Lower lobe of right lung (tissue), 2 donors: ENCODE results near the gene FALEC. TPM values are rescaled to one million over a fixed set of nuclear protein-coding genes. Genes with fewer than 3 reads are reported as not detected.

ENCODE experiments used
- ATAC-seq, 2 donors: fragments of 200-7000 bp; cut with Tn5 transposase; one replicate each; pipeline ENCODE4 v1.9.1; 2020 to 2022; ENCODE audit warnings: mild to moderate bottlenecking in 2 of 2, moderate library complexity in 2 of 2
- DNase-seq: peaks from one replicate; pipeline ENCODE4 v3.0.0-alpha.2; 2020
- H3K27ac ChIP-seq: fragments of 200-600 bp; one replicate; pipeline ENCODE4 v1.8.0; 2022
- H3K27me3 ChIP-seq: fragments of 200-600 bp; one replicate; pipeline ENCODE4 v1.8.0; 2022; ENCODE audit warnings: low read depth
- H3K36me3 ChIP-seq: fragments of 200-600 bp; one replicate; pipeline ENCODE4 v1.8.0; 2022; ENCODE audit warnings: mild to moderate bottlenecking
- H3K4me1 ChIP-seq: fragments of 200-600 bp; one replicate; pipeline ENCODE4 v1.8.0; 2022
- H3K4me3 ChIP-seq: fragments of 200-600 bp; one replicate; pipeline ENCODE4 v1.8.0; 2022; ENCODE audit warnings: mild to moderate bottlenecking
- H3K9me3 ChIP-seq: fragments of 200-600 bp; one replicate; pipeline ENCODE4 v1.8.0; 2022
- intact Hi-C: fragments of 100-400 bp; cut with DNase I; formaldehyde crosslinking; loops from one replicate; pipeline ENCODE4 v1.11.0; 2022
- microRNA-seq: library from miRNA; unstranded; fragments of <30 nt; microRNA quantifications from one replicate; pipeline ENCODE4 v1.2.0, GENCODE V29; 2020; ENCODE audit warnings: borderline number of aligned reads
- total RNA-seq: library from RNA; stranded (reverse); fragmentation: NEBNext Ultra II Directional; extraction: Animal tissue kit (Norgen Biotek cat#: 25700); gene quantifications from one replicate; pipeline ENCODE4 v1.2.1, GENCODE V29; 2021
- TF ChIP-seq, protein P1 (sequence below): fragments of 200-600 bp; IDR thresholded peaks from one replicate; pipeline ENCODE4 v1.8.0; 2022; ENCODE audit warnings: antibody characterized with exemption, mild to moderate bottlenecking
- donor health status: DM: no; HTN: yes; CAD: no; lungs with severe emphysema.

Gene FALEC
- total RNA-seq, 1 donor from 2014 or later: not detected

- DNase-seq: no peak
- ATAC-seq: no peak
- H3K27ac ChIP-seq: no peak overlapping the region
- intact Hi-C loops: no loop called here
- no peaks in the 10 kb centered on the region for H3K27me3 ChIP-seq
- TF ChIP-seq, protein P1, sequence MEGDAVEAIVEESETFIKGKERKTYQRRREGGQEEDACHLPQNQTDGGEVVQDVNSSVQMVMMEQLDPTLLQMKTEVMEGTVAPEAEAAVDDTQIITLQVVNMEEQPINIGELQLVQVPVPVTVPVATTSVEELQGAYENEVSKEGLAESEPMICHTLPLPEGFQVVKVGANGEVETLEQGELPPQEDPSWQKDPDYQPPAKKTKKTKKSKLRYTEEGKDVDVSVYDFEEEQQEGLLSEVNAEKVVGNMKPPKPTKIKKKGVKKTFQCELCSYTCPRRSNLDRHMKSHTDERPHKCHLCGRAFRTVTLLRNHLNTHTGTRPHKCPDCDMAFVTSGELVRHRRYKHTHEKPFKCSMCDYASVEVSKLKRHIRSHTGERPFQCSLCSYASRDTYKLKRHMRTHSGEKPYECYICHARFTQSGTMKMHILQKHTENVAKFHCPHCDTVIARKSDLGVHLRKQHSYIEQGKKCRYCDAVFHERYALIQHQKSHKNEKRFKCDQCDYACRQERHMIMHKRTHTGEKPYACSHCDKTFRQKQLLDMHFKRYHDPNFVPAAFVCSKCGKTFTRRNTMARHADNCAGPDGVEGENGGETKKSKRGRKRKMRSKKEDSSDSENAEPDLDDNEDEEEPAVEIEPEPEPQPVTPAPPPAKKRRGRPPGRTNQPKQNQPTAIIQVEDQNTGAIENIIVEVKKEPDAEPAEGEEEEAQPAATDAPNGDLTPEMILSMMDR: no peak
- H3K4me3 ChIP-seq: no peak overlapping the region
- H3K9me3 ChIP-seq: no peaks in the 10 kb centered on the region
- peaks cover 19% of the 10 kb centered on the region for H3K4me1 ChIP-seq
- peaks cover 6% of the 10 kb centered on the region for H3K36me3 ChIP-seq
These were observed 66.8 kb downstream of the FALEC start for GRCh38 chr1:150582371-150582770.

Small RNA genes lying within 50 kb of the gene (microRNA-seq; reads per million reads assigned to microRNA genes)
- gene MIR4257: not detected
- not detected for gene MIR6878

Other genes with a start within 250 kb of the FALEC start
- gene APH1A, start 246.7 kb upstream of the FALEC start, total RNA-seq: 129 TPM
- 12.2 TPM for gene C1orf54, start 243.0 kb upstream of the FALEC start, total RNA-seq
- gene CIART, start 233.2 kb upstream of the FALEC start, total RNA-seq: 6.2 TPM
- gene MRPS21, start 221.9 kb upstream of the FALEC start, total RNA-seq: 45.9 TPM
- gene PRPF3, start 194.2 kb upstream of the FALEC start, total RNA-seq: 54.1 TPM
- gene RPRD2, start 151.6 kb upstream of the FALEC start, total RNA-seq: 32.0 TPM
- gene TARS2, start 28.3 kb upstream of the FALEC start, total RNA-seq: 23.7 TPM
- 16.9 TPM for gene ECM1, start 7.6 kb upstream of the FALEC start, total RNA-seq
- gene ADAMTSL4, start 33.7 kb downstream of the FALEC start, total RNA-seq: 164 TPM
- gene MCL1, start 63.9 kb downstream of the FALEC start, total RNA-seq: 387 TPM
- 172 TPM for gene ENSA, start 113.9 kb downstream of the FALEC start, total RNA-seq
- gene GOLPH3L, start 181.4 kb downstream of the FALEC start, total RNA-seq: 32.5 TPM
- gene HORMAD1, start 205.1 kb downstream of the FALEC start, total RNA-seq: 2.7 TPM